SJSA1 (cell line): ENCODE data around the gene IL17RB. TPM values are rescaled to one million over a fixed set of nuclear protein-coding genes. Genes with fewer than 3 reads are reported as not detected.

Source experiments
- DNase-seq, 2 experiments: peaks; one replicate each; pipeline ENCODE4 v3.0.0-alpha.2; 2015 to 2020; ENCODE audit warnings: low spot score in 2 of 2, low read depth in 1 of 2
- H3K27ac ChIP-seq: fragments of 250-450 bp; sonication (Bioruptor Pico); 2 replicates; pipeline ENCODE4 v1.5.1; 2020; ENCODE audit warnings: mild to moderate bottlenecking, moderate library complexity
- H3K27me3 ChIP-seq: fragments of 250-450 bp; sonication (Bioruptor Pico); replicated peaks from 2 replicates; pipeline ENCODE4 v1.5.1; 2020; ENCODE audit warnings: mild to moderate bottlenecking, moderate library complexity
- H3K36me3 ChIP-seq: fragments of 250-450 bp; sonication (Bioruptor Pico); 2 replicates; pipeline ENCODE4 v1.5.1; 2020; ENCODE audit warnings: mild to moderate bottlenecking
- H3K4me1 ChIP-seq: fragments of 250-450 bp; sonication (Bioruptor Pico); replicated peaks from 2 replicates; pipeline ENCODE4 v1.6.1; 2021; ENCODE audit warnings: mild to moderate bottlenecking
- H3K4me3 ChIP-seq: fragments of 250-450 bp; sonication (Bioruptor Pico); 2 replicates; pipeline ENCODE4 v1.5.1; 2020; ENCODE audit warnings: mild to moderate bottlenecking
- H3K9me3 ChIP-seq: fragments of 250-450 bp; sonication (Bioruptor Pico); replicated peaks from 2 replicates; pipeline ENCODE4 v1.5.1; 2020; ENCODE audit warnings: mild to moderate bottlenecking
- total RNA-seq: library from RNA; depleted of rRNA; stranded (reverse); fragments of >200 nt; shearing (Covaris generic); gene quantifications from 2 replicates; pipeline ENCODE4 v1.2.3, GENCODE V29; 2014

IL17RB gene
- total RNA-seq, 1 experiment from 2014 or later = not detected

GRCh38 chr3:53806182-53807116 lies 39.9 kb upstream of the IL17RB start:
- H3K4me3 ChIP-seq = no peak overlapping the region
- no peak for DNase-seq

GRCh38 chr3:53807117-53807810 lies 39.1 kb upstream of the IL17RB start:
- no peaks in the 10 kb centered on the region for H3K9me3 ChIP-seq
- no peak for DNase-seq
- H3K4me1 ChIP-seq = no peaks in the 10 kb centered on the region
- H3K27ac ChIP-seq = no peak overlapping the region
- no peak overlapping the region for H3K4me3 ChIP-seq
- H3K36me3 ChIP-seq = no peaks in the 10 kb centered on the region
- H3K27me3 ChIP-seq = no peaks in the 10 kb centered on the region

More at GRCh38 chr3:53806182-53807116, 39.9 kb upstream of the IL17RB start:
- Histone ChIP-seq H3K9me3 (no peaks in the 10 kb centered on the region), H3K27me3 (no peaks in the 10 kb centered on the region), H3K27ac (no peak overlapping the region), H3K36me3 (no peaks in the 10 kb centered on the region), H3K4me1 (no peaks in the 10 kb centered on the region)

GRCh38 chr3:53808496-53808895 lies 37.9 kb upstream of the IL17RB start:
- no peaks in the 10 kb centered on the region for H3K27me3 ChIP-seq
- H3K9me3 ChIP-seq = no peaks in the 10 kb centered on the region
- DNase-seq = peak in 1 of 2 experiments; percentile 23
- no peak overlapping the region for H3K4me3 ChIP-seq
- H3K36me3 ChIP-seq = no peaks in the 10 kb centered on the region
- no peak overlapping the region for H3K27ac ChIP-seq
- H3K4me1 ChIP-seq = no peaks in the 10 kb centered on the region

- DNase-seq = no peak
- no peak overlapping the region for H3K27ac ChIP-seq
- no peaks in the 10 kb centered on the region for H3K36me3 ChIP-seq
- H3K27me3 ChIP-seq = no peaks in the 10 kb centered on the region
- no peaks in the 10 kb centered on the region for H3K4me1 ChIP-seq
- no peaks in the 10 kb centered on the region for H3K9me3 ChIP-seq
- no peak overlapping the region for H3K4me3 ChIP-seq
These were observed 37.1 kb upstream of the IL17RB start for GRCh38 chr3:53809267-53809666.

GRCh38 chr3:53809764-53810400 lies 36.5 kb upstream of the IL17RB start:
- H3K4me3 ChIP-seq = no peak overlapping the region

GRCh38 chr3:53811143-53811927 lies 35.0 kb upstream of the IL17RB start:
- Histone ChIP-seq H3K9me3 (no peaks in the 10 kb centered on the region), H3K4me3 (no peak overlapping the region), H3K27me3 (no peaks in the 10 kb centered on the region), H3K4me1 (no peaks in the 10 kb centered on the region), H3K36me3 (no peaks in the 10 kb centered on the region), H3K27ac (no peak overlapping the region)
- peak in 1 of 2 experiments; percentile 21 for DNase-seq

More at GRCh38 chr3:53809764-53810400, 36.5 kb upstream of the IL17RB start:
- Histone ChIP-seq H3K27me3 (no peaks in the 10 kb centered on the region), H3K4me1 (no peaks in the 10 kb centered on the region), H3K27ac (no peak overlapping the region), H3K9me3 (no peaks in the 10 kb centered on the region), H3K36me3 (no peaks in the 10 kb centered on the region)
- no peak for DNase-seq

- no peak for DNase-seq
- Histone ChIP-seq H3K9me3 (no peaks in the 10 kb centered on the region), H3K36me3 (no peaks in the 10 kb centered on the region), H3K27ac (no peak overlapping the region), H3K4me1 (no peaks in the 10 kb centered on the region), H3K27me3 (no peaks in the 10 kb centered on the region), H3K4me3 (no peak overlapping the region)
These were observed 33.9 kb upstream of the IL17RB start for GRCh38 chr3:53812434-53812833.

- DNase-seq = peak in 1 of 2 experiments; percentile 16
- no peak overlapping the region for H3K27ac ChIP-seq
- H3K36me3 ChIP-seq = no peaks in the 10 kb centered on the region
- H3K27me3 ChIP-seq = no peaks in the 10 kb centered on the region
- no peaks in the 10 kb centered on the region for H3K4me1 ChIP-seq
- no peak overlapping the region for H3K4me3 ChIP-seq
- no peaks in the 10 kb centered on the region for H3K9me3 ChIP-seq
These were observed 33.1 kb upstream of the IL17RB start for GRCh38 chr3:53813229-53813628.

GRCh38 chr3:53813876-53814275 lies 32.5 kb upstream of the IL17RB start:
- H3K4me1 ChIP-seq = no peaks in the 10 kb centered on the region
- no peaks in the 10 kb centered on the region for H3K36me3 ChIP-seq
- no peak overlapping the region for H3K4me3 ChIP-seq
- H3K9me3 ChIP-seq = no peaks in the 10 kb centered on the region
- no peak overlapping the region for H3K27ac ChIP-seq
- no peak for DNase-seq
- no peaks in the 10 kb centered on the region for H3K27me3 ChIP-seq

- Histone ChIP-seq H3K4me1 (no peaks in the 10 kb centered on the region), H3K4me3 (no peak overlapping the region), H3K36me3 (no peaks in the 10 kb centered on the region), H3K9me3 (no peaks in the 10 kb centered on the region), H3K27me3 (no peaks in the 10 kb centered on the region), H3K27ac (no peak overlapping the region)
- no peak for DNase-seq
These were observed 31.3 kb upstream of the IL17RB start for GRCh38 chr3:53815067-53815466.

GRCh38 chr3:53815651-53816050 lies 30.7 kb upstream of the IL17RB start:
- Histone ChIP-seq H3K27ac (no peak overlapping the region), H3K36me3 (no peaks in the 10 kb centered on the region), H3K4me3 (no peak overlapping the region), H3K9me3 (no peaks in the 10 kb centered on the region), H3K4me1 (no peaks in the 10 kb centered on the region), H3K27me3 (no peaks in the 10 kb centered on the region)
- DNase-seq = no peak

- no peaks in the 10 kb centered on the region for H3K36me3 ChIP-seq
- H3K4me1 ChIP-seq = no peaks in the 10 kb centered on the region
- no peak for DNase-seq
- H3K4me3 ChIP-seq = no peak overlapping the region
- H3K27ac ChIP-seq = no peak overlapping the region
- H3K27me3 ChIP-seq = no peaks in the 10 kb centered on the region
- H3K9me3 ChIP-seq = no peaks in the 10 kb centered on the region
These were observed 29.9 kb upstream of the IL17RB start for GRCh38 chr3:53816425-53816824.

GRCh38 chr3:53817211-53817610 lies 29.2 kb upstream of the IL17RB start:
- H3K27me3 ChIP-seq = no peaks in the 10 kb centered on the region

More at GRCh38 chr3:53817211-53817610, 29.2 kb upstream of the IL17RB start:
- Histone ChIP-seq H3K9me3 (no peaks in the 10 kb centered on the region), H3K36me3 (no peaks in the 10 kb centered on the region), H3K4me1 (no peaks in the 10 kb centered on the region), H3K27ac (no peak overlapping the region), H3K4me3 (no peak overlapping the region)
- DNase-seq = peak in 1 of 2 experiments; percentile 32
